ENCODE measurements around the gene FHIT.

Gene FHIT

GRCh38 chr3:61117045-61117898, 134.0 kb downstream of the FHIT start:
- H3K4me1 ChIP-seq (ENCODE audit: control insufficient read depth, insufficient read depth, low read length): no peaks in the 10 kb centered on the region
- H3K27me3 ChIP-seq (ENCODE audit: control insufficient read depth, insufficient read depth, low read length): no peaks in the 10 kb centered on the region
- H3K9me3 ChIP-seq (ENCODE audit: control insufficient read depth, insufficient read depth, low read depth, low read length): no peaks in the 10 kb centered on the region
- H3K27ac ChIP-seq (ENCODE audit: low read depth, low read length): no peak overlapping the region
- no peak overlapping the region for H3K4me3 ChIP-seq (ENCODE audit: low read depth, low read length)
- H3K36me3 ChIP-seq (ENCODE audit: control insufficient read depth, insufficient read depth, low read length): no peaks in the 10 kb centered on the region
- no peak overlapping the region for H3K9ac ChIP-seq (ENCODE audit: low read length)

- Histone ChIP-seq H3K36me3 (ENCODE audit: control insufficient read depth, insufficient read depth, low read length) (no peaks in the 10 kb centered on the region), H3K4me3 (ENCODE audit: low read depth, low read length) (no peak overlapping the region), H3K9ac (ENCODE audit: low read length) (no peak overlapping the region), H3K27me3 (ENCODE audit: control insufficient read depth, insufficient read depth, low read length) (no peaks in the 10 kb centered on the region), H3K27ac (ENCODE audit: low read depth, low read length) (no peak overlapping the region), H3K4me1 (ENCODE audit: control insufficient read depth, insufficient read depth, low read length) (no peaks in the 10 kb centered on the region), H3K9me3 (ENCODE audit: control insufficient read depth, insufficient read depth, low read depth, low read length) (no peaks in the 10 kb centered on the region)
These were observed 136.8 kb downstream of the FHIT start for GRCh38 chr3:61114316-61114953.

GRCh38 chr3:61111825-61112224, 139.4 kb downstream of the FHIT start:
- Histone ChIP-seq H3K36me3 (ENCODE audit: control insufficient read depth, insufficient read depth, low read length) (no peaks in the 10 kb centered on the region), H3K27me3 (ENCODE audit: control insufficient read depth, insufficient read depth, low read length) (no peaks in the 10 kb centered on the region), H3K4me3 (ENCODE audit: low read depth, low read length) (no peak overlapping the region), H3K9ac (ENCODE audit: low read length) (no peak overlapping the region), H3K4me1 (ENCODE audit: control insufficient read depth, insufficient read depth, low read length) (no peaks in the 10 kb centered on the region), H3K27ac (ENCODE audit: low read depth, low read length) (no peak overlapping the region), H3K9me3 (ENCODE audit: control insufficient read depth, insufficient read depth, low read depth, low read length) (no peaks in the 10 kb centered on the region)

- Histone ChIP-seq H3K27ac (ENCODE audit: low read depth, low read length) (no peak overlapping the region), H3K27me3 (ENCODE audit: control insufficient read depth, insufficient read depth, low read length) (no peaks in the 10 kb centered on the region), H3K9me3 (ENCODE audit: control insufficient read depth, insufficient read depth, low read depth, low read length) (no peaks in the 10 kb centered on the region), H3K9ac (ENCODE audit: low read length) (no peak overlapping the region), H3K4me1 (ENCODE audit: control insufficient read depth, insufficient read depth, low read length) (peaks cover 5% of the 10 kb centered on the region; the same call in 1 of the 2 replicates), H3K4me3 (ENCODE audit: low read depth, low read length) (no peak overlapping the region), H3K36me3 (ENCODE audit: control insufficient read depth, insufficient read depth, low read length) (no peaks in the 10 kb centered on the region)
These were observed 140.7 kb downstream of the FHIT start for GRCh38 chr3:61110576-61110975.

GRCh38 chr3:61108247-61109019, 142.8 kb downstream of the FHIT start:
- H3K4me1 ChIP-seq (ENCODE audit: control insufficient read depth, insufficient read depth, low read length): peaks cover 5% of the 10 kb centered on the region; the same call in 1 of the 2 replicates
- no peaks in the 10 kb centered on the region for H3K27me3 ChIP-seq (ENCODE audit: control insufficient read depth, insufficient read depth, low read length)
- no peak overlapping the region for H3K4me3 ChIP-seq (ENCODE audit: low read depth, low read length)
- H3K36me3 ChIP-seq (ENCODE audit: control insufficient read depth, insufficient read depth, low read length): no peaks in the 10 kb centered on the region
- no peak overlapping the region for H3K9ac ChIP-seq (ENCODE audit: low read length)
- H3K27ac ChIP-seq (ENCODE audit: low read depth, low read length): no peak overlapping the region
- no peaks in the 10 kb centered on the region for H3K9me3 ChIP-seq (ENCODE audit: control insufficient read depth, insufficient read depth, low read depth, low read length)

- Histone ChIP-seq H3K9me3 (ENCODE audit: control insufficient read depth, insufficient read depth, low read depth, low read length) (no peaks in the 10 kb centered on the region), H3K4me1 (ENCODE audit: control insufficient read depth, insufficient read depth, low read length) (no peaks in the 10 kb centered on the region; the same call in 1 of the 2 replicates), H3K4me3 (ENCODE audit: low read depth, low read length) (no peak overlapping the region), H3K27me3 (ENCODE audit: control insufficient read depth, insufficient read depth, low read length) (no peaks in the 10 kb centered on the region), H3K27ac (ENCODE audit: low read depth, low read length) (no peak overlapping the region), H3K9ac (ENCODE audit: low read length) (no peak overlapping the region), H3K36me3 (ENCODE audit: control insufficient read depth, insufficient read depth, low read length) (no peaks in the 10 kb centered on the region)
These were observed 156.6 kb downstream of the FHIT start for GRCh38 chr3:61094608-61095007.

GRCh38 chr3:61093364-61093763, 157.9 kb downstream of the FHIT start:
- Histone ChIP-seq H3K4me1 (ENCODE audit: control insufficient read depth, insufficient read depth, low read length) (no peaks in the 10 kb centered on the region; the same call in 1 of the 2 replicates), H3K27ac (ENCODE audit: low read depth, low read length) (no peak overlapping the region), H3K4me3 (ENCODE audit: low read depth, low read length) (no peak overlapping the region), H3K9ac (ENCODE audit: low read length) (no peak overlapping the region), H3K9me3 (ENCODE audit: control insufficient read depth, insufficient read depth, low read depth, low read length) (no peaks in the 10 kb centered on the region), H3K27me3 (ENCODE audit: control insufficient read depth, insufficient read depth, low read length) (no peaks in the 10 kb centered on the region), H3K36me3 (ENCODE audit: control insufficient read depth, insufficient read depth, low read length) (no peaks in the 10 kb centered on the region)

GRCh38 chr3:61092870-61093269, 158.4 kb downstream of the FHIT start:
- no peak overlapping the region for H3K27ac ChIP-seq (ENCODE audit: low read depth, low read length)
- no peaks in the 10 kb centered on the region; the same call in 1 of the 2 replicates for H3K4me1 ChIP-seq (ENCODE audit: control insufficient read depth, insufficient read depth, low read length)
- no peaks in the 10 kb centered on the region for H3K27me3 ChIP-seq (ENCODE audit: control insufficient read depth, insufficient read depth, low read length)
- H3K4me3 ChIP-seq (ENCODE audit: low read depth, low read length): no peak overlapping the region
- H3K9me3 ChIP-seq (ENCODE audit: control insufficient read depth, insufficient read depth, low read depth, low read length): no peaks in the 10 kb centered on the region
- no peaks in the 10 kb centered on the region for H3K36me3 ChIP-seq (ENCODE audit: control insufficient read depth, insufficient read depth, low read length)
- no peak overlapping the region for H3K9ac ChIP-seq (ENCODE audit: low read length)

- no peak overlapping the region for H3K9ac ChIP-seq (ENCODE audit: low read length)
- H3K4me3 ChIP-seq (ENCODE audit: low read depth, low read length): no peak overlapping the region
- no peak overlapping the region for H3K27ac ChIP-seq (ENCODE audit: low read depth, low read length)
- H3K9me3 ChIP-seq (ENCODE audit: control insufficient read depth, insufficient read depth, low read depth, low read length): no peaks in the 10 kb centered on the region
- no peaks in the 10 kb centered on the region for H3K36me3 ChIP-seq (ENCODE audit: control insufficient read depth, insufficient read depth, low read length)
- no peaks in the 10 kb centered on the region for H3K27me3 ChIP-seq (ENCODE audit: control insufficient read depth, insufficient read depth, low read length)
- H3K4me1 ChIP-seq (ENCODE audit: control insufficient read depth, insufficient read depth, low read length): peaks cover 5% of the 10 kb centered on the region; the same call in 1 of the 2 replicates
These were observed 160.7 kb downstream of the FHIT start for GRCh38 chr3:61090389-61091169.

GRCh38 chr3:61087465-61087864, 163.8 kb downstream of the FHIT start:
- H3K9ac ChIP-seq (ENCODE audit: low read length): no peak overlapping the region
- H3K4me1 ChIP-seq (ENCODE audit: control insufficient read depth, insufficient read depth, low read length): peaks cover 5% of the 10 kb centered on the region; the same call in 1 of the 2 replicates
- H3K27ac ChIP-seq (ENCODE audit: low read depth, low read length): no peak overlapping the region
- no peaks in the 10 kb centered on the region for H3K36me3 ChIP-seq (ENCODE audit: control insufficient read depth, insufficient read depth, low read length)
- no peaks in the 10 kb centered on the region for H3K9me3 ChIP-seq (ENCODE audit: control insufficient read depth, insufficient read depth, low read depth, low read length)
- no peaks in the 10 kb centered on the region for H3K27me3 ChIP-seq (ENCODE audit: control insufficient read depth, insufficient read depth, low read length)
- no peak overlapping the region for H3K4me3 ChIP-seq (ENCODE audit: low read depth, low read length)
